PFSK-1 (cell line): ENCODE data around the gene SLC38A2.

ENCODE experiments used
- POLR2AphosphoS5 ChIP-seq: IDR thresholded peaks from 2 replicates; pipeline ENCODE4 v1.6.1; 2012; ENCODE audit warnings: low read depth, mild to moderate bottlenecking, control low read depth, low read length, moderate library complexity
- SIN3A ChIP-seq: IDR thresholded peaks from 2 replicates; pipeline ENCODE4 v1.6.1; 2012; ENCODE audit warnings: mild to moderate bottlenecking, low read length, moderate library complexity, borderline replicate concordance; ENCODE audit not compliant: insufficient read depth
- TAF1 ChIP-seq: IDR thresholded peaks from 2 replicates; pipeline ENCODE4 v1.6.1; 2012; ENCODE audit warnings: low read length, control low read depth, borderline replicate concordance; ENCODE audit not compliant: insufficient read depth
- TF ChIP-seq, protein P1 (sequence below), 2 experiments: IDR thresholded peaks; 2 replicates each; pipeline versions ENCODE4 v1.6.1 to v1.8.0; 2011 to 2012; ENCODE audit warnings: low read depth in 2 of 2, low read length in 2 of 2, control low read depth in 1 of 2, inconsistent platforms in 1 of 2, mild to moderate bottlenecking in 1 of 2, moderate library complexity in 1 of 2; ENCODE audit not compliant: insufficient read depth in 1 of 2

DNA sequence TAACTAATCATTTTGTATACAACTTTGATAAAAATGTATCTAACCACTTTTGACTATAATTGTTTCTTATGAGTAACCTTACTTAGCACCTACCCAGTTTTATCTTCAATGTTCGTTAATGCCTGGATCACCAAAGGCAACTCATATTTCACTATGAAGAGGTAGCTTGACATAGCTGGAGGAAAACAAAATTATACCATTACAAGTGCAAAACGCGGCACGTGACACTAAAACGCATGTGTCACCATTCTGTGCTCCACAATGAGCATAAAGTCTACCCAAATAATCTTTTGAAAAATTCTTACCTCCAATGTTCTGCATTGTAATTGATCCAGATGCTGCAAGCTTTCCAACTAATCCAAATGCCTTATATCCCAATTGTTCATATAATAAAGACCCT, 5.8 kb downstream of the SLC38A2 start:
- TF ChIP-seq, protein P1, sequence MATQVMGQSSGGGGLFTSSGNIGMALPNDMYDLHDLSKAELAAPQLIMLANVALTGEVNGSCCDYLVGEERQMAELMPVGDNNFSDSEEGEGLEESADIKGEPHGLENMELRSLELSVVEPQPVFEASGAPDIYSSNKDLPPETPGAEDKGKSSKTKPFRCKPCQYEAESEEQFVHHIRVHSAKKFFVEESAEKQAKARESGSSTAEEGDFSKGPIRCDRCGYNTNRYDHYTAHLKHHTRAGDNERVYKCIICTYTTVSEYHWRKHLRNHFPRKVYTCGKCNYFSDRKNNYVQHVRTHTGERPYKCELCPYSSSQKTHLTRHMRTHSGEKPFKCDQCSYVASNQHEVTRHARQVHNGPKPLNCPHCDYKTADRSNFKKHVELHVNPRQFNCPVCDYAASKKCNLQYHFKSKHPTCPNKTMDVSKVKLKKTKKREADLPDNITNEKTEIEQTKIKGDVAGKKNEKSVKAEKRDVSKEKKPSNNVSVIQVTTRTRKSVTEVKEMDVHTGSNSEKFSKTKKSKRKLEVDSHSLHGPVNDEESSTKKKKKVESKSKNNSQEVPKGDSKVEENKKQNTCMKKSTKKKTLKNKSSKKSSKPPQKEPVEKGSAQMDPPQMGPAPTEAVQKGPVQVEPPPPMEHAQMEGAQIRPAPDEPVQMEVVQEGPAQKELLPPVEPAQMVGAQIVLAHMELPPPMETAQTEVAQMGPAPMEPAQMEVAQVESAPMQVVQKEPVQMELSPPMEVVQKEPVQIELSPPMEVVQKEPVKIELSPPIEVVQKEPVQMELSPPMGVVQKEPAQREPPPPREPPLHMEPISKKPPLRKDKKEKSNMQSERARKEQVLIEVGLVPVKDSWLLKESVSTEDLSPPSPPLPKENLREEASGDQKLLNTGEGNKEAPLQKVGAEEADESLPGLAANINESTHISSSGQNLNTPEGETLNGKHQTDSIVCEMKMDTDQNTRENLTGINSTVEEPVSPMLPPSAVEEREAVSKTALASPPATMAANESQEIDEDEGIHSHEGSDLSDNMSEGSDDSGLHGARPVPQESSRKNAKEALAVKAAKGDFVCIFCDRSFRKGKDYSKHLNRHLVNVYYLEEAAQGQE (IDR thresholded peaks at IDR 0.05; ENCODE audit: insufficient read depth in 1 of 2, low read depth in 2 of 2, low read length in 2 of 2), result no peak
- TF ChIP-seq POLR2AphosphoS5, result no peak
- no peak for TF ChIP-seq TAF1
- no peak for TF ChIP-seq SIN3A
